HK-2 (cell line): Measurements from ENCODE around the gene AMER3.

Experiments used
- DNase-seq: peaks from one replicate; pipeline ENCODE4 v3.0.0-alpha.2; 2018; ENCODE audit not compliant: unreplicated experiment

The AMER3 gene

GRCh38 chr2:130756053-130756873 is 923 bp downstream of the AMER3 start:
- DNase-seq, result peak; percentile 17

GRCh38 chr2:130756874-130757668 is 1.7 kb downstream of the AMER3 start:
- no peak for DNase-seq

DNA sequence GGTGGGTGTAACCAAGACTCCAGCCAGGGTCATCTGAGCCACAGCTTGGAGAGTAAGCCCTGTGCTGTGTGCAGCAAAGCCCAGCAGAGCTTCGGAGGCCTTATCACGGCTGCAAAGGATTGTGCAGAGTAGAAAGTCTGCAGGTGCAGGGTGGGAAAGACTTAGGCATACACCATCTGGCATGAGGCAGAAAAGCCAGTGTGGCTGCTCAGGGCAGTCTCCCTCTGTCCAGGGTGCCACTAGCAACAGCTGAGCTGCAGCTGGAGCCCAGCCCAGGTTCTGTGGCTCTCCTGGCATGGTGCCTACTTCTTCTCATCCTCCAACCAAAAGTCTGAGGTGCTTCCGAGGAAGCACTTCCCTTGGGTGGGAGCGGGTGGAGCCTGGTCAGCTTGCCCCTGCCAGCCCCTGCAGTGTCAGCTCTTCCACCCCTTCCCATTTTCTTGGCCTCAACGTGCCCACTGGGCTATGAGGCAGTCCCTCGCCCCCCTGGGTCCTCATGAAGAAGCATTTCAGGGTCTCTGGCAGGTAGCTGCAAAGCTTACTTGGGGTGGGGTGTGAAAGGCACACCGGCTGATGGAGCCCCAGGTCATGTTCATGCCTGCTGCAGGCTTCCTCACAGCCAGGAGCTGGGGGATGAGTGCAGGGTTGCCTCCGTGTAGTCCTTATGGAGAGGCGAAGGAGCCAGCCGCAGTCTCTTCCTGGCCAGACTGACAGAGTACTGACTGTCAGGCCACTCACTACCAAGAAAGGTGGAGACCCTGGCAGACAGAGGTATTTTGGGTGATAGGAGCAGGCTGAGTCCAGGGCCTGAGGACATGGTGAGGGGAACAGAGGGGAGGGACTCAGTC is 4.8 kb downstream of the AMER3 start:
- DNase-seq, result peak; percentile 21

DNA sequence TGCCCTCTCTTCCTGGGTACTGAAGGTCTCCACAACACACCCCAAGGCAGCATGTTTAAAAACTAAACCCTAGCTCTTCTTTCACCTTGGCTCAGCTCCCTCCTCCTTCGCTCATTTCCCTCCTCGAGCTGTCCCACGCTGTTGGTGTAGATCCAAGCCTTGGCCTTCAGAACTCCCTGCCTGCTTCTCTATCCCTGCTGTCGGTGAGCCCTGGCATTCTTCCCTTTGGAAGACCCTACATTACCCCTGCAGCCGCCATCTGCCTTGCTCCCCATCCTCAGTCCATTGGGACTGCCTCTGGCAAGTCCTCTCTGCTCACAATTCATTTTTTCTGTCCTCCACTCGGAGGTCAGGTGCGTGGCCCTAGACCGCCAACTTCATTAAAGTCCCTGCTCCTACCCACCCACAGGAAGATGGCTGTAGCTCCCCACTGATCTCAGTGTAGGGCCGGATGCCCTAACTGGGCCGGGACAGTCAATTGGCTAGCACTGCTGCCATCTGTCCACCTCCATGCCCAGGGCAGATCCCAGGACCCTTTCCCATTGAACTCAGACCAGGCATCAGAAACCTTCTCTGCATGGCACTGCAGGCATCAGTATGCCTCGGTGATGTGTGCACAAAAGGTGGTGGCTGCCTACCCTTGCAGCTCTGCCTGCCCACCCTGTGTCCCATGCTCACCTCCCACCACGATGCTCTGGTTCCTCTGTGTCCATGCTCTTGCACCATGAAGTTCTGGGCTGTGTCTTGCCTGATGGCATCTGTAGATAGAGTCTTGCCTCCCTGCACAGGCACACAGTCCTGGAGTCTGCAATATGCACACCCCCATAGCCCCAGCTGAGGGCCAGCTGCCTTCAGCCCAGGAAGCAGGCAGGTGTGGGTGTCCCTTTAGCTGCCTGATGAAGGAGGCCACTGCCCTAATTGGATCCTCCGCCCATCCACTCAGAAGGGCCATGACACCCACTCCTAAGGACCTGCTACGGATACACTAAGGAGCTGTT is 5.7 kb downstream of the AMER3 start:
- DNase-seq, result no peak

DNA sequence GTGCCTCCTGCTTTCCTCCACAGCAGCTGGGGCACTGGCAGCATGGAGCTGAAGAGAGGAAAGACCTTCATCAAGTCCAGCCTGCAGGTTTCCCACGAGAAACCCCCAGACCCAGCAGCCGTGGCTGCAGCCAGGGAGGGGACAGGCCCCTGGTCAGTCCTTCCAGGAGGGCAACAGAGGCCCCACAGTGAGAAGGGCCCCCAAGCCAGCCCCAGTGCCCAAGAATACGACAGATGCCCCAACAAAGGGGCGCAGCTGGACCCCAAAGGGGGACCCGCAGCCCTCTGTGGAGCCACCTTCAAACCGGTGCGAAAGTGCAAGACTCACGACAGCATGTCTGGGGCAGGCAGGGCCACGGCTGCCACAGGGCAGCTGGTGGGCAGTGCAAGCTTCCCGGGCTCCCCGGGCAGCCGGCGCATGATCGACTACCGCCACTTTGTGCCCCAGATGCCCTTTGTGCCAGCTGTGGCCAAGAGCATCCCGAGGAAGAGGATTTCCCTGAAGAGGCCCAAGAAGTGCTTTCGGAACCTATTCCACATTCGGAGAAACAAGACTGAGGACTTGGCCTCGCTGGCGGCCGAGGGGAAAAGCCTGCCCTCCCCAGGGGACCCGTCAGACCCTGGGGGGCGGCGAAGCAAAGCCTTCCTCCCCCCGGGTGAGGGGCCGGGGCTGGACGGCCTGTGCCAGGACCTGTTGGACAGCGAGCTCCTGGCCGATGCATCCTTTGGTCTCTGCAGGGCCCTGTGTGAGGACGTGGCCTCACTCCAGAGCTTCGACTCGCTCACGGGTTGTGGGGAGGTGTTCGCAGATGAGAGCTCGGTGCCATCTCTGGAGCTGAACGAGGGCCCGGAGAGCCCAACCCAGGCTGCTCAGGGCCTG is 6.9 kb downstream of the AMER3 start:
- no peak for DNase-seq

DNA sequence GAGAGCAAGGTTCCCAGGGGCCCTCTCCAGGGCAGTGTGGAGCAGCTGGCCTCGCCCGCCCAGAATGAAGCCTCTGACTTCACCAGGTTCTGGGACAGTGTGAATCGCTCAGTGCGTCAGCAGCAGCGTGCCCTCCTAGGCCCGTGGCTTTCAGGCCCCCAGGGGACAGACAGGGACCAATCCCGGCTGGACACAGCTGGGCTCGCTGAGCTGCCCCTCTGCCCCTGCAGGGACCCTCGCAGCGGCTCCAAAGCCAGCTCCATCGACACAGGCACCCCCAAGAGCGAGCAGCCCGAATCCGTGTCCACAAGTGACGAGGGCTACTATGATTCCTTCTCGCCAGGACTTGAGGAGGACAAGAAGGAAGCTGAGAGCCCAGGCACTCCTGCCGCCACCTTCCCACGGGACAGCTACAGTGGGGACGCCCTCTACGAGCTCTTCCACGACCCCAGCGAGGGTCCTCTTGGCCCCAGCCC is 7.6 kb downstream of the AMER3 start:
- DNase-seq, result no peak

- no peak for DNase-seq
Measured at GRCh38 chr2:130763405-130763804, 8.1 kb downstream of the AMER3 start.

DNA sequence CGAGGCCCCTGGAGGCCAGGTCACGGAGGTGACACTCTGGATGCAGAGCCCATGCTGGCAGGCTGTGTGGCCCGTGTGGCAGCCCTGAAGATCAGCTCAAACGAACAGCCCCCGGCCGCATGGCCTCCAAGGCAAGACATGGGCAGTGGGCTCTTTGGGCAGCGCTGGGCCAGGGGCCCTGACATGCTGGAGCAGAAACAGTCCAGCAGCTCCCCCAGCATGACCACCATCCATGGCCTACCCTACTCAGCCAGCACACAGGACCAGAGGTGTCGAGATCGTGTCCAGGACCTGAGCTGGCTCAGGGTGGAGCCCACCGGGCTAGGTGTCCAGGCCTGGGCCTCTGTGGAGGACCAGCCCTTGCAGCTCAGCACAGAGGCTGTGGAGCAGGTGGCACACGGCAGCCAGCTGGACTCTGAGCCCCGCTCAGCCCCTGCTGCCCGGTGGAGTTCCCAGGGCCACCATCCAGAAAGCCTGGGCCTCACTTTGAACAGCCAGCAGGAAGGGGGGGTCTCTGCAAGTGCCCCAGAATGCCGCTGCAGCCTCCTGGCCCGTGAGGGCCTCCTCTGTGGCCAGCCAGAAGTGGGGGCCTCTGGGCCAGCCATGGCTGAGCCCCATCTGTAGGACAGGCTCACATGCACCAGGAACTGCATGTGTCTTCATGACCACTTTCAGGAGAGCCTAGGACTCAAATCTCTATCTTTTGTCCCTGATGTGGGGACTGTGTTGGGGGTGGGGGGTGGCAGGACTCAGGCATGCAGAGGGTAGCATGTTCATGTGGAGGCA is 8.9 kb downstream of the AMER3 start:
- no peak for DNase-seq

DNA sequence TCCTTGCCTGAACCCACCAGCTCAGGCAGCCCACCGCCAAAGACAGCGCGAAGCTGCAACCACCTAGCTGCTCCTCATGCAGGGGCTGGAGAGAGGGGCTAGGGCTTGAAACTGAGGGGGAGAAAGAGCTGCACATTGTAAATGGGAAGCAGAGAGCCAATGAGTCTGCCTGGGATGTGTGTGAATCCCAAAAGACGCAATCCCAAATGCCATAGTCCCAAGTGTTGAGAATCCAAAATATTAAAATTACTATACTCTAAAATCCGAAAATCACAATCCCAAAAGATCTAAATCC is 9.4 kb downstream of the AMER3 start:
- no peak for DNase-seq

DNA sequence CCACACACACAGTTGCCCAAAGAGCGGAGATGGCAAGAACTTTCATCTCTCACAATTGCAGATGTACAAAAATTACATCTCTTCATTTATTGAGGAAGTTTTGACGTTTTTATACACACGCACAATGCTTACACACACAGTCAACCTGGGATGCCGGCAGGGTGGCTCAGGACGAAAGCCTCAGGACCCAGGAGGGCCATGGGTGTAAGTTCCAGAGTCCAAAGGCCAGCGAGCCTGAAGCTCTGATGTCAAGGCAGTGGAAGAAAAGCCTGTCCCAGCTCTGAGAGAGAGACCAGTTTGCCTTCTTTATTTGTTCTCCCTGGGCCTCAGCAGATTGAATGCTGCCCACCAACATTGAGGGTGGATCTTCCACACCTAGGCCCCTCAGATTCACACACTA is 10.1 kb downstream of the AMER3 start:
- no peak for DNase-seq

DNA sequence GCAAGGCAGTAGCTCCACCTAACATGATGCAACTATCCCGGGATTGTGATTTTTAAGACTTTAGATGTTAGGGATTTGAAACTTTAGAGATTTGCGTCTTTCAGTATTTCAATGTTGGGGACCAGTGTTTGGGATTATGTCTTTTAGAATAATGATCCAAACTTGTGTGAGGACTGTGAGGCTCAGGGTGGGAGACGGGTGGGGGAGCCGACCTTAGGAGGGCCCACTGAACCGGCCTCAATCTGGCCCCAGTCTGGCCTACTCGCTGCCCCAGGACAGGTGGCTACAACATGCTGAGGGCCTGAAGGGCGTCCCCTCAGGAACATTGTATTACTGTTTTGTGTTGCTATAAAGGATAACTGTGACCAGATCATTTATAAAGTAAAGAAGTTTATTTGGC is 10.7 kb downstream of the AMER3 start:
- no peak for DNase-seq

- no peak for DNase-seq
Measured at GRCh38 chr2:130766711-130767407, 11.5 kb downstream of the AMER3 start.

DNA sequence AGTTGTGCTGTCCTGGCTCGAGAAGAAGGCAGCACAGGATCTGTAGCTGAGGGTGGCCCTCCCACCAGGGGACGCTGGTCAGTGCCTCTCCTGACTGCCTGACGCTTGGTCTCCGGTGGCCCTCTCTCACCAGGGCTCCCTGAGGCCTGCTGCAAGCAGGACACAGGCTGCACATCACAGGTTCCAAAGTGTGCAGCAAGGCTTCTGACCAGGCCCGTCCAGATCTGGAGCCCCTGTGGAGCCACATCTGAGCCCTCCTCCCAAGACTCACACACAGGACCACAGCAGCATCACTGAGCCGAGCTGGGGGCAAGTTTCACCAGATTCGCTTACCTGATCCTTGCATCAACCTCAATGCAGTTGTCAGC is 12.1 kb downstream of the AMER3 start:
- DNase-seq, result no peak

DNA sequence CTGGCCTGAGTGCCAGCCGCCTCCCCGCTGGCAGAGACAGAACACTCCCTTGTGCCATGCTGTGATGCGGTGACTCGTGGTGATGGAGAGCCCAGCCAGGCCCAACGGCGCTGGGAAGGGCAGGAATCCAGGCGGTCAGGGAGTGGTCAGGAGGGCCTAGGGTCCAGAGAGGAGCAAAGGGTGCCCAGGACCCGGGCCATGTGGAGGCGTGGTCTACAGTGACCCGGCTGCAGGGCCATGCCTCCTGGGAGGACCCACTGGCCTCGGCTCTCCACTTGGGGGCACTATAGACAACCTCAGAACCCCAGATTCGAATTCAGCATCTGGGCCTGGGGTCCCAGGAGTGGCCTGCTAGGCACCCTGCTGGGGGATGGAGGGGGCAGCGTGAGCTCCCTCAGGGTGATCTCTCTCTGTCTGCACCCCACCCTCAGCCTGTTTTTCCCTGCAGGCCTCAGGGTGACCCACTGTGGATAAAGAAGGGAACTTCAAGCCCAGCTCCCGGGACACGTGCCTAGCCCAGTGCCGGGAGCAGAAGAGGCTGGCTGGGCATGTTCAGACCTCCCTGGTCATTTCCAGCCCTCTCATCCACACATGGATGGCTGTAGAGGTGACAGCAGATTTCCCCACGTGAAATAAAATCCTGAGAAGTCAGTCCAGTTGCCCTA is 13.0 kb downstream of the AMER3 start:
- DNase-seq, result no peak

DNA sequence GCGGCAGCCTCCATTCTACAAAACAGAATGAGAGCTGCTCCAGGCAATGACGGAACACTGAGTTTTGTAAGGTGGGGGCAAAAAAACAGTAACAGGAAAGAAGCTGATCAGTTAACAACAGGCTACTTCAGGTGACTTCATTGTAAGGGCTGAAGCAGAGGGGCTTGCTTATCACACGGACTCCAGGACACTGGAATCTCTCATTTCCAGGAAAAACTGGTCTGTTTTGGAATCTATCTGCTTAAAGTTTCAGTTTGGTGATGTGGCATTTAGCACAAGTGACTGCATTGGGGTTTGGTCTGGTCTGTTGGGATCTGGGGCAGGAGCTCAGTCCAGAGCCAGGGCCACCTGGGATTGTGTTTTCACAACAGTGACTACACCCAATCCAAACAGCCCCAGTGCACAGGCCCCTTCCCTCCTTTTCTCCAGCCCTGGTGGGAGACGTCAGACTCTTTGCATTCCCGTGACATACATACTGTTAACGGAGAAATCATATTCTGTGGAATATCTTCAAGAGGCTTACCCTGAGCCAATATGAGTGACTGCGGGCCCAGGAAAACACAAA is 14.1 kb downstream of the AMER3 start:
- no peak for DNase-seq

- no peak for DNase-seq
Measured at GRCh38 chr2:130776550-130776949, 21.2 kb downstream of the AMER3 start.

GRCh38 chr2:130778781-130779180 is 23.4 kb downstream of the AMER3 start:
- DNase-seq, result no peak
